ENCODE measurements around the gene MICALL2. TPM values are rescaled to one million over a fixed set of nuclear protein-coding genes. Genes with fewer than 3 reads are reported as not detected.

MICALL2 gene
- total and polyA plus RNA-seq, 4 donors: 19.0 to 70.6 (median 41.0) TPM

GRCh38 chr7:1483536-1484505, 24.6 kb upstream of the MICALL2 start:
- Histone ChIP-seq H3K27me3 (ENCODE audit: control insufficient read depth in 3 of 3, insufficient read depth in 3 of 3, low read length in 2 of 3) (no peaks in the 10 kb centered on the region), H3K9me3 (ENCODE audit: control insufficient read depth in 4 of 4, insufficient read depth in 3 of 4, low read length in 3 of 4) (no peaks in the 10 kb centered on the region), H3K4me3 (no peak overlapping the region), H3K9ac (ENCODE audit: insufficient read depth in 1 of 2, low read length in 2 of 2) (no peak overlapping the region), H3K27ac (ENCODE audit: low read depth in 1 of 2, low read length in 1 of 2) (no peak overlapping the region), H3K36me3 (ENCODE audit: control insufficient read depth in 4 of 4, insufficient read depth in 4 of 4, low read length in 4 of 4) (peaks cover 0 to 91% (median 24%) of the 10 kb centered on the region in 4 donors), H3K4me1 (ENCODE audit: control insufficient read depth in 5 of 5, insufficient read depth in 5 of 5, low read length in 5 of 5) (no peaks in the 10 kb centered on the region)
- WGBS, 2 donors: 95% methylated on average over 63 to 65 of the region's 65 CpGs
- TF ChIP-seq, protein P1, sequence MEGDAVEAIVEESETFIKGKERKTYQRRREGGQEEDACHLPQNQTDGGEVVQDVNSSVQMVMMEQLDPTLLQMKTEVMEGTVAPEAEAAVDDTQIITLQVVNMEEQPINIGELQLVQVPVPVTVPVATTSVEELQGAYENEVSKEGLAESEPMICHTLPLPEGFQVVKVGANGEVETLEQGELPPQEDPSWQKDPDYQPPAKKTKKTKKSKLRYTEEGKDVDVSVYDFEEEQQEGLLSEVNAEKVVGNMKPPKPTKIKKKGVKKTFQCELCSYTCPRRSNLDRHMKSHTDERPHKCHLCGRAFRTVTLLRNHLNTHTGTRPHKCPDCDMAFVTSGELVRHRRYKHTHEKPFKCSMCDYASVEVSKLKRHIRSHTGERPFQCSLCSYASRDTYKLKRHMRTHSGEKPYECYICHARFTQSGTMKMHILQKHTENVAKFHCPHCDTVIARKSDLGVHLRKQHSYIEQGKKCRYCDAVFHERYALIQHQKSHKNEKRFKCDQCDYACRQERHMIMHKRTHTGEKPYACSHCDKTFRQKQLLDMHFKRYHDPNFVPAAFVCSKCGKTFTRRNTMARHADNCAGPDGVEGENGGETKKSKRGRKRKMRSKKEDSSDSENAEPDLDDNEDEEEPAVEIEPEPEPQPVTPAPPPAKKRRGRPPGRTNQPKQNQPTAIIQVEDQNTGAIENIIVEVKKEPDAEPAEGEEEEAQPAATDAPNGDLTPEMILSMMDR (IDR thresholded peaks at IDR 0.05; ENCODE audit: control extremely low read depth, extremely low read depth): no peak
- DNase-seq: no peak
- ATAC-seq (ENCODE audit: insufficient read depth, low FRiP score): no peak

GRCh38 chr7:1483079-1483478, 23.8 kb upstream of the MICALL2 start:
- Histone ChIP-seq H3K9me3 (ENCODE audit: control insufficient read depth in 4 of 4, insufficient read depth in 3 of 4, low read length in 3 of 4) (no peaks in the 10 kb centered on the region), H3K27ac (ENCODE audit: low read depth in 1 of 2, low read length in 1 of 2) (no peak overlapping the region), H3K4me3 (no peak overlapping the region), H3K9ac (ENCODE audit: insufficient read depth in 1 of 2, low read length in 2 of 2) (no peak overlapping the region), H3K27me3 (ENCODE audit: control insufficient read depth in 3 of 3, insufficient read depth in 3 of 3, low read length in 2 of 3) (no peaks in the 10 kb centered on the region), H3K4me1 (ENCODE audit: control insufficient read depth in 5 of 5, insufficient read depth in 5 of 5, low read length in 5 of 5) (no peaks in the 10 kb centered on the region), H3K36me3 (ENCODE audit: control insufficient read depth in 4 of 4, insufficient read depth in 4 of 4, low read length in 4 of 4) (peaks cover 0 to 91% (median 20%) of the 10 kb centered on the region in 4 donors)
- no peak for ATAC-seq (ENCODE audit: insufficient read depth, low FRiP score)
- no peak for DNase-seq
- TF ChIP-seq, protein P1 (IDR thresholded peaks at IDR 0.05; ENCODE audit: control extremely low read depth, extremely low read depth): no peak
- 90 to 91% methylated on average over 21 to 22 of the region's 22 CpGs for WGBS, 2 donors

- no peak for DNase-seq
- Histone ChIP-seq H3K27me3 (ENCODE audit: control insufficient read depth in 3 of 3, insufficient read depth in 3 of 3, low read length in 2 of 3) (no peaks in the 10 kb centered on the region), H3K4me1 (ENCODE audit: control insufficient read depth in 5 of 5, insufficient read depth in 5 of 5, low read length in 5 of 5) (no peaks in the 10 kb centered on the region), H3K9ac (ENCODE audit: insufficient read depth in 1 of 2, low read length in 2 of 2) (no peak overlapping the region), H3K9me3 (ENCODE audit: control insufficient read depth in 4 of 4, insufficient read depth in 3 of 4, low read length in 3 of 4) (no peaks in the 10 kb centered on the region), H3K27ac (ENCODE audit: low read depth in 1 of 2, low read length in 1 of 2) (no peak overlapping the region), H3K36me3 (ENCODE audit: control insufficient read depth in 4 of 4, insufficient read depth in 4 of 4, low read length in 4 of 4) (peaks cover 4 to 92% (median 14%) of the 10 kb centered on the region in 4 donors), H3K4me3 (no peak overlapping the region)
- WGBS, 2 donors: 95 to 99% methylated on average over 20 of the region's 20 CpGs
- ATAC-seq (ENCODE audit: insufficient read depth, low FRiP score): no peak
- TF ChIP-seq, protein P1 (IDR thresholded peaks at IDR 0.05; ENCODE audit: control extremely low read depth, extremely low read depth): no peak
These were observed 22.0 kb upstream of the MICALL2 start for GRCh38 chr7:1481300-1481699.
